HS-5 (cell line): Measurements from ENCODE around the gene MLF2.
"Not testable (repeated sequence)": the region's sequence is repeated elsewhere in the genome, so short reads cannot be mapped to it uniquely, and the experiment has no call there.

Experiments used
- DNase-seq: peaks from one replicate; pipeline ENCODE4 v3.0.0-alpha.2; 2012; ENCODE audit warnings: low read depth

Gene MLF2

GRCh38 chr12:6765048-6765633 is 12.2 kb upstream of the MLF2 start:
- DNase-seq: no peak

- DNase-seq: peak; percentile 97
These were observed 11.3 kb upstream of the MLF2 start for GRCh38 chr12:6764011-6764828.

GRCh38 chr12:6763380-6763779 is 10.4 kb upstream of the MLF2 start:
- DNase-seq: no peak

- DNase-seq: no peak
These were observed 6.8 kb upstream of the MLF2 start for GRCh38 chr12:6759741-6760140.

- no peak for DNase-seq
These were observed 5.7 kb upstream of the MLF2 start for GRCh38 chr12:6758506-6759095.

- no peak for DNase-seq
These were observed 4.2 kb upstream of the MLF2 start for GRCh38 chr12:6757028-6757690.

GRCh38 chr12:6754411-6754810 is 1.5 kb upstream of the MLF2 start:
- no peak for DNase-seq

- no peak for DNase-seq
These were observed 923 bp upstream of the MLF2 start for GRCh38 chr12:6753772-6754356.

GRCh38 chr12:6752167-6752920 is 597 bp downstream of the MLF2 start:
- DNase-seq: no peak

- no peak for DNase-seq
These were observed 1.2 kb downstream of the MLF2 start for GRCh38 chr12:6751767-6752166.

GRCh38 chr12:6750506-6750905 is 2.4 kb downstream of the MLF2 start:
- DNase-seq: no peak

- no peak for DNase-seq
These were observed 4.2 kb downstream of the MLF2 start for GRCh38 chr12:6748761-6749160.

- DNase-seq: no peak
These were observed 5.7 kb downstream of the MLF2 start for GRCh38 chr12:6747216-6747615.

- DNase-seq: no peak
These were observed 7.0 kb downstream of the MLF2 start for GRCh38 chr12:6745741-6746525.

- DNase-seq: not testable (repeated sequence)
These were observed 9.6 kb downstream of the MLF2 start for GRCh38 chr12:6743300-6743699.

- no peak for DNase-seq
These were observed 10.1 kb downstream of the MLF2 start for GRCh38 chr12:6742834-6743233.

- DNase-seq: not testable (repeated sequence)
These were observed 10.9 kb downstream of the MLF2 start for GRCh38 chr12:6742080-6742479.

GRCh38 chr12:6736754-6737153 is 16.2 kb downstream of the MLF2 start:
- DNase-seq: no peak

GRCh38 chr12:6735448-6736191 is 17.3 kb downstream of the MLF2 start:
- DNase-seq: peak; percentile 52
